ENCODE measurements around the gene OR3A2.
"Not testable (repeated sequence)": the region's sequence is repeated elsewhere in the genome, so short reads cannot be mapped to it uniquely, and the experiment has no call there.

Gene OR3A2

DNA sequence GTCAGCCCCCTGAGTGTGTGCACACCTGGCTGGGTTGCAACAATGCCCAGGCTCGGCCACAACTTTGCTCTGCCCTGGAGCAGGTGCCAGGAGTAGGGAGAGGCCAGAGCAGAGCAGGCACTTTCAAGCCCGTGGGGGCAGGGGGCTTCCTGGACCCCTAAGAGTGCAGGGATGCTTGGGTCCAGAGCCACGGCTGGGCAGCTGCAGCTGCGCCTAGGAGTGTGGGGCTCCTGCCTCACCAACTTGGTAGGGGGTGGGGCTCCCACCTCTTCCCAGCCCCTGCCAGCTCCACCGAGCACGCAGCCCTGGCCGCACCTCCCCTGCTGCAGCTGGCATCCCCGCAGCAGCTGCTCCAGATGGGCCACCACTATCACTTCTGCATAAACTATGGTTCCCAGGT, 7.8 kb downstream of the OR3A2 start:
- Mint-ChIP-seq H3K27me3 (ENCODE audit: low read depth, poor library complexity) (peaks cover 3% of the 10 kb centered on the region), H3K27ac (no peak overlapping the region), H3K36me3 (ENCODE audit: low read depth) (no peaks in the 10 kb centered on the region), H3K4me1 (no peaks in the 10 kb centered on the region), H3K4me3 (no peak overlapping the region), H3K9me3 (peaks cover 84% of the 10 kb centered on the region)
- TF ChIP-seq, protein P1, sequence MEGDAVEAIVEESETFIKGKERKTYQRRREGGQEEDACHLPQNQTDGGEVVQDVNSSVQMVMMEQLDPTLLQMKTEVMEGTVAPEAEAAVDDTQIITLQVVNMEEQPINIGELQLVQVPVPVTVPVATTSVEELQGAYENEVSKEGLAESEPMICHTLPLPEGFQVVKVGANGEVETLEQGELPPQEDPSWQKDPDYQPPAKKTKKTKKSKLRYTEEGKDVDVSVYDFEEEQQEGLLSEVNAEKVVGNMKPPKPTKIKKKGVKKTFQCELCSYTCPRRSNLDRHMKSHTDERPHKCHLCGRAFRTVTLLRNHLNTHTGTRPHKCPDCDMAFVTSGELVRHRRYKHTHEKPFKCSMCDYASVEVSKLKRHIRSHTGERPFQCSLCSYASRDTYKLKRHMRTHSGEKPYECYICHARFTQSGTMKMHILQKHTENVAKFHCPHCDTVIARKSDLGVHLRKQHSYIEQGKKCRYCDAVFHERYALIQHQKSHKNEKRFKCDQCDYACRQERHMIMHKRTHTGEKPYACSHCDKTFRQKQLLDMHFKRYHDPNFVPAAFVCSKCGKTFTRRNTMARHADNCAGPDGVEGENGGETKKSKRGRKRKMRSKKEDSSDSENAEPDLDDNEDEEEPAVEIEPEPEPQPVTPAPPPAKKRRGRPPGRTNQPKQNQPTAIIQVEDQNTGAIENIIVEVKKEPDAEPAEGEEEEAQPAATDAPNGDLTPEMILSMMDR (IDR thresholded peaks at IDR 0.05) = no peak
- DNase-seq = no peak

DNA sequence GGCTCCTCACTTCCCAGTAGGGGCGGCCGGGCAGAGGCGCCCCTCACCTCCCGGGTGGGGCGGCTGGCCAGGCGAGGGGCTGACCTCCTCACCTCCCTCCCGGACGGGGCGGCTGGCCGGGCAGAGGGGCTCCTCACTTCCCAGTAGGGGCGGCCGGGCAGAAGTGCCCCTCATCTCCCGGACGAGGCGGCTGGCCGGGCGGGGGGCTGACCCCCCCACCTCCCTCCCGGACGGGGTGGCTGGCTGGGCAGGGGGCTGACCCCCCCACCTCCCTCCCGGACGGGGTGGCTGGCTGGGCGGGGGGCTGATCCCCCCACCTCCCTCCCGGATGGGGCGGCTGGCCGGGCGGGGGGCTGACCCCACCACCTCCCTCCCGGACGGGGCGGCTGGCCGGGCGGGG, 14.9 kb downstream of the OR3A2 start:
- not testable (repeated sequence) for H3K27me3 Mint-ChIP-seq (ENCODE audit: low read depth, poor library complexity); DNase-seq; H3K4me1 Mint-ChIP-seq; H3K36me3 Mint-ChIP-seq (ENCODE audit: low read depth); H3K4me3 Mint-ChIP-seq; H3K27ac Mint-ChIP-seq
- peaks cover 74% of the 10 kb centered on the region for H3K9me3 Mint-ChIP-seq

DNA sequence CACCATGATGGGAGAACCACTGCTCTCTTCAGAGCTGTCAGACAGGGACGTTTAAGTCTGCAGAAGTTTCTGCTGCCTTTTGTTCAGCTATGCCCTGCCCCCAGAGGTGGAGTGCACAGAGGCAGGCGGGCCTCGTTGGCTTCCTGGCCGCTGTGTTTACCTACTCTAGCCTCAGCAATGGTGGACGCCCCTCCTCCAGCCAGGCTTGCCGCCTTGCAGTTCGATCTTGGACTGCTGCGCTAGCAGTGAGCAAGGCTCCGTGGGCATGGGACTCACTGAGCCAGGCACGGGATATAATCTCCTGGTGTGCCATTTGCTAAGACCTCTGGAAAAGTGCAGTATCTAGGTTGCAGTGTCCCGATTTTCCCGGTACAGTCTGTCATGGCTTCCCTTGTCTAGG, 43.3 kb downstream of the OR3A2 start:
- not testable (repeated sequence) for H3K4me3 Mint-ChIP-seq; H3K4me1 Mint-ChIP-seq; H3K36me3 Mint-ChIP-seq (ENCODE audit: low read depth); H3K27me3 Mint-ChIP-seq (ENCODE audit: low read depth, poor library complexity); DNase-seq; H3K27ac Mint-ChIP-seq
- peaks cover 82% of the 10 kb centered on the region for H3K9me3 Mint-ChIP-seq

DNA sequence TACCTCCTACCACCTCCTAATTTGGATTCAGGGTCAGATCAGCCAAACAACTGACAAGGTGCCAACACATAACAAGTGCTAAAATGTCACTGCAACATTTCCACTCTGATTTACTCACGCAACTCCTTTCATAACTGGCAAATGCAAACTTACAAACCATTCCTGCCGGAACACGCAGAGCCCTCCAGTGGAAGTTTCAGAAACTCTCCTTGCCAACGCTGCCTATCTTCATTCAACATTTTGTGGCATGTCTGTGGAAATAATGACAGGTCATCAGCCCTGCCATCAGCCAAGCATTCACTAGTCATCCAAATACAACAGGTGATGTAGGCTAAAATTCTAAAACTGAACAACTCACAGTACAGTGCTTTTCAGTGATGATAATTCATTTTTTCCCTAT, 50.2 kb downstream of the OR3A2 start:
- H3K4me1 Mint-ChIP-seq = no peaks in the 10 kb centered on the region
- TF ChIP-seq, protein P1 (IDR thresholded peaks at IDR 0.05) = no peak
- no peak overlapping the region for H3K4me3 Mint-ChIP-seq
- peaks cover 67% of the 10 kb centered on the region for H3K9me3 Mint-ChIP-seq
- H3K27ac Mint-ChIP-seq = no peak overlapping the region
- no peak for DNase-seq
- no peaks in the 10 kb centered on the region for H3K27me3 Mint-ChIP-seq (ENCODE audit: low read depth, poor library complexity)
- no peaks in the 10 kb centered on the region for H3K36me3 Mint-ChIP-seq (ENCODE audit: low read depth)

DNA sequence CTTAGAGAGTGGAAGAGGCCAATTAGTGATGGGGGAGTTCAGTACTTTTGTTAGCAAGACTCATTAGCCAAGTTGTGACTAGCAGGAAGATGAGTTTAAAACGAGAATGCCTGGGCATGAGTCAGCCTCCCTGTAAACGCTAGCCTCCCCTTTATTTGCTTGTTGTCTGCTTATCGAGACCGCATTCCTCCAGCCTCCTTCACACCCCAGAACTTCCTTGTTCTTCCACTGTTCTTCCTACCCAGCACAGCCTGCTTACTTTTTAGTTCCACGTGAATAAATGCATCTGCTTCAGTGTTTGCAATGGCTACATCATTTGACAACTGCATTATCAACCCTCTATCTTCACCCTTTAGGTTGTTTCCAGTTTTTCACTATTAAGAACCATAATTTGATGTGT, 67.8 kb downstream of the OR3A2 start:
- H3K4me1 Mint-ChIP-seq = no peaks in the 10 kb centered on the region
- no peak overlapping the region for H3K27ac Mint-ChIP-seq
- TF ChIP-seq, protein P1 (IDR thresholded peaks at IDR 0.05) = no peak
- H3K36me3 Mint-ChIP-seq (ENCODE audit: low read depth) = no peaks in the 10 kb centered on the region
- no peak overlapping the region for H3K4me3 Mint-ChIP-seq
- peaks cover 58% of the 10 kb centered on the region for H3K9me3 Mint-ChIP-seq
- DNase-seq = no peak
- peaks cover 5% of the 10 kb centered on the region for H3K27me3 Mint-ChIP-seq (ENCODE audit: low read depth, poor library complexity)

DNA sequence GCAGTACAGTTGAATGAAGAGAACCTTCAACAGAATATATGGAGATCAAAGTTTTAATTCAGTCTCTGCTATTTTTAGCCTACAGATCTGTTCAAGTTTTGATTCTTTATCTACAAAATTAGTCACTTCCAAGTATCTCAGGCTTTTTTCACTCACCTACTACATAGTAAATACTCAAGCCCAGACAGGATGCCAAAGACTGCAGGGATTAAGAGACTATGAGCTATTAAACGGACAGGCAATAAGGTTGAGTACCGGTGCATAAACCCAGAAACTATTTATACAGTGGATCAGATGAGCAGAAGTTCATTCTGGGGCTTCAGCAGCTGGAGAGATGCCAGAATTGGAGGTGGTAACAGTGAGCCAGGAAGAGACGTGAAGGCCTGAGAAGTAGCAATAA, 69.3 kb downstream of the OR3A2 start:
- peaks cover 49% of the 10 kb centered on the region for H3K9me3 Mint-ChIP-seq
- no peak for DNase-seq

DNA sequence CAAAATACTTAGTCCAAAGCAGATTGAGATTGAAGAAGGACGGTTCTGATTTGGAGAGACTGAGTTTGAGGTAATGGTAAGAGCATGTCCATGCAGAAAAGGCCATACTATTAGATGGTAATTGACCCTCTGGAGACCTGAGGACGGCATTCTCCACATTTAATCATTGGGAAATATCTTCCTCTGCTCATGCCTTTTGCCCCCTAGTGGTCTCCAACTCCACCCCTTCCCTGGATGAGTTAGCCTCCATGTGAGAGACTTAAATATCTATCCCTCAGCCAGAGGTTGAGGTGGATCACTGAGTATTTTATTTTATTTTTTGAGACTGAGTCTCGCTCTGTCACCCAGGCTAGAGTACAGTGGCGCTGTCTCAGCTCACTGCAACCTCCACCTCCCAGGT, 77.5 kb downstream of the OR3A2 start:
- Mint-ChIP-seq H3K4me1 (no peaks in the 10 kb centered on the region), H3K9me3 (peaks cover 76% of the 10 kb centered on the region)

More for the DNA sequence above, 69.3 kb downstream of the OR3A2 start:
- TF ChIP-seq, protein P1 (IDR thresholded peaks at IDR 0.05) = no peak
- H3K4me3 Mint-ChIP-seq = no peak overlapping the region
- H3K4me1 Mint-ChIP-seq = no peaks in the 10 kb centered on the region
- no peak overlapping the region for H3K27ac Mint-ChIP-seq
- H3K36me3 Mint-ChIP-seq (ENCODE audit: low read depth) = no peaks in the 10 kb centered on the region
- peaks cover 5% of the 10 kb centered on the region for H3K27me3 Mint-ChIP-seq (ENCODE audit: low read depth, poor library complexity)

More for the DNA sequence above, 77.5 kb downstream of the OR3A2 start:
- Mint-ChIP-seq H3K4me3 (no peak overlapping the region), H3K27me3 (ENCODE audit: low read depth, poor library complexity) (peaks cover 7% of the 10 kb centered on the region), H3K36me3 (ENCODE audit: low read depth) (no peaks in the 10 kb centered on the region), H3K27ac (no peak overlapping the region)
- no peak for DNase-seq
- TF ChIP-seq, protein P1 (IDR thresholded peaks at IDR 0.05) = no peak
